H1 (cell line): ENCODE data around the gene ACVRL1. TPM values are rescaled to one million over a fixed set of nuclear protein-coding genes. Genes with fewer than 3 reads are reported as not detected.

Source experiments
- CTBP2 ChIP-seq: IDR thresholded peaks from 2 replicates; pipeline ENCODE4 v1.7.0; 2011; ENCODE audit warnings: borderline replicate concordance, mild to moderate bottlenecking, moderate library complexity, mixed read lengths, low read length; ENCODE audit not compliant: insufficient read depth, insufficient read length
- EGR1 ChIP-seq: IDR thresholded peaks from 2 replicates; pipeline ENCODE4 v1.6.1; 2011; ENCODE audit warnings: low read depth, low read length, borderline replicate concordance
- SP1 ChIP-seq: IDR thresholded peaks from 2 replicates; pipeline ENCODE4 v1.6.1; 2011; ENCODE audit warnings: low read depth, low read length
- TAF7 ChIP-seq: optimal IDR thresholded peaks from 2 replicates; pipeline ENCODE3; 2011; ENCODE audit warnings: low read depth, mild to moderate bottlenecking, inconsistent platforms, low read length, moderate library complexity, borderline replicate concordance
- polyA plus RNA-seq, 7 experiments: library from polyadenylated mRNA; depleted of rRNA in 3 of 7; stranded (reverse) in 5 of 7; unstranded in 2 of 7; fragments of >200 nt in 5 of 7; fragments of 200-250 nt in 2 of 7; gene quantifications; 1 replicate in 5 of 7; 2 replicates in 1 of 7; 4 replicates in 1 of 7; pipeline versions ENCODE4 v1.2.1 to v1.2.3, GENCODE V29; 2011 to 2013; ENCODE audit warnings: missing spikeins in 2 of 7, mixed read lengths in 2 of 7
- total RNA-seq: library from RNA; stranded (reverse); fragmentation: NEBNext Ultra II Directional; extraction: Animal tissue kit (Norgen Biotek cat#: 25700); gene quantifications from 2 replicates; pipeline ENCODE4 v1.2.1, GENCODE V29; 2021

The ACVRL1 gene
- total and polyA plus RNA-seq, 2 of the 8 experiments (the other 6 are each of a cell fraction or from before 2014, with no cell fraction given): 0.09 to 0.35 TPM

DNA sequence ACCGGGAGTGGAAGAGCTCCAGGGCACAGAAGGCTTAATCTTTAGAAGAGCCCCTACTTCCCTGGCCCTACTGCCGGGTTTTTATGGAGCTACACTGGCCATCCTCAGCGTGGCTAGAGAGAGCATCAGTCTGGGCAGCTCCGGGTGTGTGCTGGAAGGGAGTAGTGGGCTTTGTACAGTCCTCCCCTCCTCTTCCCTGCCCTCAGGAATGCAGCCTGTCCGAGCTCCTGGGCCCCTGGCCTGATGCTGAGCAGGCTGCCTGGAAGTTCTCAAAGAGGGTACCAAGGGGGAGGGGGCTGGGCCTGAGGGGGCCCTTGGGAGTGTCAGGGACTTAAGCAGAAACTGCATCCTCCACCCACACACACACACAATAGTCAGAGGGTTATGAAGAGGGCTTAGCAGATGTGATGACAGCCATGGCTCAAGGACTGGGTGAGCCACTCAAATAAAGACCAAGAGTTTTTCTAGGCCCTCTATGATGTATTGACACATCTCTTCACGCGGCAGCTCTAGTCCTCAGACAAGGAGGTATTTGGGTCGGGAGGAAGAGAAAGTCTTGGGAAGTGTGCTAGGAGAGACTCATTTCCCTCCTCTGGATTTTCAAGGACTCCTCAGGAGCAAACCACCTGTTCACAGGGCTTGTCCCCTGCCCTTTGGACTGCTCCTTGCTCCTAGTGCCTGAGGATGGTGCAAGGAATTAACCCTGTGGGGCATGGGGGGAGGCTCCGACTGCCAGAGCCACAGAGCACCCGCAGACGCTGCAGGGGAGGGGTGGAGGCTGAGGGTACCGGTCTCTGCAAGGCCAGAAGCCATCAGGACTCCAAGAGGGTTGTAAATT is 42.3 kb upstream of the ACVRL1 start (continued):
- TF ChIP-seq TAF7: no peak
- TF ChIP-seq SP1: peak; percentile 13; the same call in 1 of the 2 replicates
- no peak for TF ChIP-seq EGR1
- no peak for TF ChIP-seq CTBP2
- TF ChIP-seq, all 59 proteins: peak for 2
